Measurements from ENCODE around the gene MEF2B. TPM values are rescaled to one million over a fixed set of nuclear protein-coding genes. Genes with fewer than 3 reads are reported as not detected.

The MEF2B gene
- not detected in 2 replicates for total RNA-seq (2014; rRNA removed; shearing (Covaris generic))

GRCh38 chr19:19170053-19170872, at the start of gene MEF2B:
MEF2B (minus strand) TSS chr19:19170263; CDS start chr19:19150735, 19,528 bp downstream.
- H3K9me3 ChIP-seq (replicated peaks) = no peaks in the 10 kb centered on the region
- peak; percentile 61 to 62 for DNase-seq
- H3K4me3 ChIP-seq = no peak within 1 kb of the TSS
- H3K4me1 ChIP-seq = peaks cover 5% of the 10 kb centered on the region
- H3K27ac ChIP-seq = no peak within 1 kb of the TSS
- H3K36me3 ChIP-seq = no peaks in the 10 kb centered on the region
- no peaks in the 10 kb centered on the region for H3K27me3 ChIP-seq

- DNase-seq = no peak
Observed at GRCh38 chr19:19218911-19219310, 48.8 kb upstream of the MEF2B start.

GRCh38 chr19:19217099-19217498, 47.0 kb upstream of the MEF2B start:
- Histone ChIP-seq H3K36me3 (no peaks in the 10 kb centered on the region), H3K4me1 (no peaks in the 10 kb centered on the region), H3K9me3 (replicated peaks) (no peaks in the 10 kb centered on the region), H3K27ac (no peak overlapping the region), H3K4me3 (no peak overlapping the region), H3K27me3 (no peaks in the 10 kb centered on the region)
- peak in 1 of 2 experiments; percentile 49 for DNase-seq

More at GRCh38 chr19:19218911-19219310, 48.8 kb upstream of the MEF2B start:
- Histone ChIP-seq H3K9me3 (replicated peaks) (no peaks in the 10 kb centered on the region), H3K4me3 (no peak overlapping the region), H3K27ac (no peak overlapping the region), H3K4me1 (no peaks in the 10 kb centered on the region), H3K36me3 (no peaks in the 10 kb centered on the region), H3K27me3 (no peaks in the 10 kb centered on the region)

GRCh38 chr19:19215792-19216191, 45.7 kb upstream of the MEF2B start:
- no peaks in the 10 kb centered on the region for H3K27me3 ChIP-seq
- no peak overlapping the region for H3K27ac ChIP-seq
- H3K4me1 ChIP-seq = no peaks in the 10 kb centered on the region
- H3K9me3 ChIP-seq (replicated peaks) = no peaks in the 10 kb centered on the region
- no peaks in the 10 kb centered on the region for H3K36me3 ChIP-seq
- H3K4me3 ChIP-seq = no peak overlapping the region
- DNase-seq = no peak

- no peaks in the 10 kb centered on the region for H3K36me3 ChIP-seq
- peak; percentile 82 to 84 for DNase-seq
- H3K4me3 ChIP-seq = no peak overlapping the region
- no peaks in the 10 kb centered on the region for H3K4me1 ChIP-seq
- no peaks in the 10 kb centered on the region for H3K9me3 ChIP-seq (replicated peaks)
- no peak overlapping the region for H3K27ac ChIP-seq
- H3K27me3 ChIP-seq = no peaks in the 10 kb centered on the region
Observed at GRCh38 chr19:19214892-19215291, 44.8 kb upstream of the MEF2B start.

GRCh38 chr19:19214159-19214490, 44.1 kb upstream of the MEF2B start:
- no peak for DNase-seq
- H3K27me3 ChIP-seq = no peaks in the 10 kb centered on the region

GRCh38 chr19:19213426-19214158, 43.5 kb upstream of the MEF2B start:
- no peak overlapping the region for H3K27ac ChIP-seq
- no peaks in the 10 kb centered on the region for H3K4me1 ChIP-seq
- no peaks in the 10 kb centered on the region for H3K9me3 ChIP-seq (replicated peaks)
- no peak for DNase-seq
- H3K4me3 ChIP-seq = no peak overlapping the region
- H3K27me3 ChIP-seq = no peaks in the 10 kb centered on the region
- no peaks in the 10 kb centered on the region for H3K36me3 ChIP-seq

More at GRCh38 chr19:19214159-19214490, 44.1 kb upstream of the MEF2B start:
- Histone ChIP-seq H3K36me3 (no peaks in the 10 kb centered on the region), H3K4me3 (no peak overlapping the region), H3K9me3 (replicated peaks) (no peaks in the 10 kb centered on the region), H3K27ac (no peak overlapping the region), H3K4me1 (no peaks in the 10 kb centered on the region)

- H3K27me3 ChIP-seq = no peaks in the 10 kb centered on the region
- H3K9me3 ChIP-seq (replicated peaks) = no peaks in the 10 kb centered on the region
- H3K4me1 ChIP-seq = no peaks in the 10 kb centered on the region
- H3K27ac ChIP-seq = no peak overlapping the region
- no peak for DNase-seq
- no peaks in the 10 kb centered on the region for H3K36me3 ChIP-seq
- H3K4me3 ChIP-seq = no peak overlapping the region
Observed at GRCh38 chr19:19212916-19213315, 42.9 kb upstream of the MEF2B start.

- Histone ChIP-seq H3K4me3 (no peak within 1 kb of the TSS), H3K27ac (no peak within 1 kb of the TSS), H3K36me3 (no peaks in the 10 kb centered on the region), H3K9me3 (replicated peaks) (no peaks in the 10 kb centered on the region), H3K4me1 (no peaks in the 10 kb centered on the region), H3K27me3 (no peaks in the 10 kb centered on the region)
- DNase-seq = no peak
Observed at GRCh38 chr19:19211499-19212420, 41.7 kb upstream of the MEF2B start, which contains the start of gene NCAN. NCAN (plus strand) TSS chr19:19211958; CDS start chr19:19216954, 4,996 bp downstream.

- Histone ChIP-seq H3K4me3 (no peak overlapping the region), H3K4me1 (no peaks in the 10 kb centered on the region), H3K36me3 (no peaks in the 10 kb centered on the region), H3K27ac (no peak overlapping the region), H3K9me3 (replicated peaks) (no peaks in the 10 kb centered on the region), H3K27me3 (peaks cover 7% of the 10 kb centered on the region)
- no peak for DNase-seq
Observed at GRCh38 chr19:19209372-19209771, 39.3 kb upstream of the MEF2B start.

GRCh38 chr19:19207637-19208572, 37.8 kb upstream of the MEF2B start:
- Histone ChIP-seq H3K4me1 (no peaks in the 10 kb centered on the region), H3K27me3 (peaks cover 7% of the 10 kb centered on the region), H3K4me3 (no peak overlapping the region), H3K9me3 (replicated peaks) (no peaks in the 10 kb centered on the region), H3K27ac (no peak overlapping the region), H3K36me3 (no peaks in the 10 kb centered on the region)
- no peak for DNase-seq

GRCh38 chr19:19206938-19207337, 36.9 kb upstream of the MEF2B start:
- no peak overlapping the region for H3K27ac ChIP-seq
- H3K9me3 ChIP-seq (replicated peaks) = no peaks in the 10 kb centered on the region
- H3K27me3 ChIP-seq = peaks cover 7% of the 10 kb centered on the region

GRCh38 chr19:19205416-19206410, 35.6 kb upstream of the MEF2B start:
- H3K27ac ChIP-seq = no peak overlapping the region
- no peak for DNase-seq
- H3K4me3 ChIP-seq = no peak overlapping the region
- H3K36me3 ChIP-seq = peaks cover 2% of the 10 kb centered on the region; the same call in 1 of the 2 replicates
- H3K27me3 ChIP-seq = peaks cover 7% of the 10 kb centered on the region
- no peaks in the 10 kb centered on the region for H3K4me1 ChIP-seq
- H3K9me3 ChIP-seq (replicated peaks) = no peaks in the 10 kb centered on the region

More at GRCh38 chr19:19206938-19207337, 36.9 kb upstream of the MEF2B start:
- no peak for DNase-seq
- Histone ChIP-seq H3K4me3 (no peak overlapping the region), H3K4me1 (no peaks in the 10 kb centered on the region), H3K36me3 (no peaks in the 10 kb centered on the region)

Measured in SJCRH30 (cell line).